ENCODE results near the gene TMEM132D.

Gene TMEM132D

GRCh38 chr12:129234209-129234608, 669.6 kb downstream of the TMEM132D start:
- TF ChIP-seq CTCF (conservative IDR thresholded peaks at IDR 0.05; ENCODE audit: low read depth, low read length): no peak
- Histone ChIP-seq H3K4me2 (no peak overlapping the region), H3K4me3 (IDR thresholded peaks at IDR 0.05; ENCODE audit: insufficient read depth, low read depth, low read length) (no peak overlapping the region), H4K20me1 (ENCODE audit: insufficient read depth) (no peaks in the 10 kb centered on the region), H2AFZ (ENCODE audit: low read depth) (no peak overlapping the region), H3K27me3 (ENCODE audit: insufficient read depth, low read depth) (no peaks in the 10 kb centered on the region), H3K4me1 (ENCODE audit: low read depth, poor library complexity, severe bottlenecking) (no peaks in the 10 kb centered on the region), H3K79me2 (ENCODE audit: insufficient read depth, low read depth) (no peaks in the 10 kb centered on the region), H3K36me3 (ENCODE audit: insufficient read depth) (no peaks in the 10 kb centered on the region), H3K9ac (no peak overlapping the region), H3K27ac (no peak overlapping the region)

GRCh38 chr12:129231491-129231890, 672.3 kb downstream of the TMEM132D start:
- H3K9ac ChIP-seq: no peak overlapping the region
- no peaks in the 10 kb centered on the region for H3K4me1 ChIP-seq (ENCODE audit: low read depth, poor library complexity, severe bottlenecking)
- H3K27me3 ChIP-seq (ENCODE audit: insufficient read depth, low read depth): no peaks in the 10 kb centered on the region
- no peaks in the 10 kb centered on the region for H3K79me2 ChIP-seq (ENCODE audit: insufficient read depth, low read depth)
- no peak for TF ChIP-seq CTCF (conservative IDR thresholded peaks at IDR 0.05; ENCODE audit: low read depth, low read length)
- H2AFZ ChIP-seq (ENCODE audit: low read depth): no peak overlapping the region
- H3K27ac ChIP-seq: no peak overlapping the region
- H3K4me3 ChIP-seq (IDR thresholded peaks at IDR 0.05; ENCODE audit: insufficient read depth, low read depth, low read length): no peak overlapping the region
- H3K4me2 ChIP-seq: no peak overlapping the region
- H4K20me1 ChIP-seq (ENCODE audit: insufficient read depth): no peaks in the 10 kb centered on the region
- H3K36me3 ChIP-seq (ENCODE audit: insufficient read depth): no peaks in the 10 kb centered on the region

GRCh38 chr12:129230995-129231394, 672.8 kb downstream of the TMEM132D start:
- TF ChIP-seq CTCF (conservative IDR thresholded peaks at IDR 0.05; ENCODE audit: low read depth, low read length): no peak

GRCh38 chr12:129226851-129227250, 677.0 kb downstream of the TMEM132D start:
- no peaks in the 10 kb centered on the region for H4K20me1 ChIP-seq (ENCODE audit: insufficient read depth)
- no peaks in the 10 kb centered on the region for H3K79me2 ChIP-seq (ENCODE audit: insufficient read depth, low read depth)
- no peak overlapping the region for H2AFZ ChIP-seq (ENCODE audit: low read depth)
- TF ChIP-seq CTCF (conservative IDR thresholded peaks at IDR 0.05; ENCODE audit: low read depth, low read length): no peak
- H3K27ac ChIP-seq: no peak overlapping the region
- no peaks in the 10 kb centered on the region for H3K4me1 ChIP-seq (ENCODE audit: low read depth, poor library complexity, severe bottlenecking)
- H3K36me3 ChIP-seq (ENCODE audit: insufficient read depth): no peaks in the 10 kb centered on the region
- no peak overlapping the region for H3K9ac ChIP-seq
- no peak overlapping the region for H3K4me2 ChIP-seq
- H3K27me3 ChIP-seq (ENCODE audit: insufficient read depth, low read depth): no peaks in the 10 kb centered on the region
- no peak overlapping the region for H3K4me3 ChIP-seq (IDR thresholded peaks at IDR 0.05; ENCODE audit: insufficient read depth, low read depth, low read length)

More at GRCh38 chr12:129230995-129231394, 672.8 kb downstream of the TMEM132D start:
- H2AFZ ChIP-seq (ENCODE audit: low read depth): no peak overlapping the region
- H3K27ac ChIP-seq: no peak overlapping the region
- H3K4me2 ChIP-seq: no peak overlapping the region
- no peaks in the 10 kb centered on the region for H3K27me3 ChIP-seq (ENCODE audit: insufficient read depth, low read depth)
- no peaks in the 10 kb centered on the region for H3K36me3 ChIP-seq (ENCODE audit: insufficient read depth)
- no peaks in the 10 kb centered on the region for H3K4me1 ChIP-seq (ENCODE audit: low read depth, poor library complexity, severe bottlenecking)
- no peaks in the 10 kb centered on the region for H4K20me1 ChIP-seq (ENCODE audit: insufficient read depth)
- H3K9ac ChIP-seq: no peak overlapping the region
- H3K79me2 ChIP-seq (ENCODE audit: insufficient read depth, low read depth): no peaks in the 10 kb centered on the region
- no peak overlapping the region for H3K4me3 ChIP-seq (IDR thresholded peaks at IDR 0.05; ENCODE audit: insufficient read depth, low read depth, low read length)
